Esophagus muscularis mucosa (tissue), 3 donors: ENCODE data around the gene IGSF6.

Experiments used
- CTCF ChIP-seq, 3 experiments: fragments of 200-600 bp in 2 of 3; fragments of 450-650 bp in 1 of 3; sonication (generic) in 2 of 3; IDR thresholded peaks; one replicate each; pipeline ENCODE4 v1.5.1; 2017 to 2019; ENCODE audit warnings: antibody characterized with exemption in 3 of 3, mild to moderate bottlenecking in 2 of 3, moderate library complexity in 1 of 3
- EP300 ChIP-seq: sonication (generic); formaldehyde crosslinking; IDR thresholded peaks from one replicate; pipeline ENCODE4 v1.6.1; 2017; ENCODE audit warnings: antibody characterized with exemption

GRCh38 chr16:21639493-21639892 is 12.9 kb downstream of the IGSF6 start:
- TF ChIP-seq CTCF (IDR thresholded peaks at IDR 0.05) (no peak), EP300 (no peak)
